GM06990 (cell line): ENCODE measurements around the gene PSMB2.

Experiments
- DNase-seq: peaks from one replicate; pipeline ENCODE4 v3.0.0-alpha.2; 2011; ENCODE audit not compliant: insufficient read length; ENCODE audit errors: extremely low read depth
- H3K27me3 ChIP-seq: replicated peaks from 2 replicates; pipeline ENCODE4 v1.6.0; 2011; ENCODE audit warnings: low read length; ENCODE audit not compliant: control insufficient read depth, insufficient read depth
- H3K36me3 ChIP-seq: 2 replicates; pipeline ENCODE4 v1.5.1; 2011; ENCODE audit warnings: low read length; ENCODE audit not compliant: control insufficient read depth, insufficient read depth
- H3K4me3 ChIP-seq: replicated peaks from 2 replicates; pipeline ENCODE4 v1.5.1; 2011; ENCODE audit warnings: low read depth, mild to moderate bottlenecking, control low read depth, low read length
- CTCF ChIP-seq: IDR thresholded peaks from 2 replicates; pipeline ENCODE4 v1.5.1; 2011; ENCODE audit warnings: low read length, control low read depth, mild to moderate bottlenecking, inconsistent platforms; ENCODE audit not compliant: insufficient read depth, poor library complexity, severe bottlenecking

PSMB2 gene

GRCh38 chr1:35675773-35676172 is 34.4 kb upstream of the PSMB2 start:
- DNase-seq: no peak
- H3K4me3 ChIP-seq: no peak overlapping the region
- H3K36me3 ChIP-seq: no peaks in the 10 kb centered on the region
- peaks cover 1% of the 10 kb centered on the region; the same call in 1 of the 2 replicates for H3K27me3 ChIP-seq
- TF ChIP-seq CTCF: no peak

GRCh38 chr1:35674111-35674510 is 32.8 kb upstream of the PSMB2 start:
- H3K4me3 ChIP-seq: no peak overlapping the region
- H3K27me3 ChIP-seq: peaks cover 1% of the 10 kb centered on the region; the same call in 1 of the 2 replicates
- no peaks in the 10 kb centered on the region for H3K36me3 ChIP-seq
- TF ChIP-seq CTCF: no peak
- DNase-seq: no peak

GRCh38 chr1:35672116-35672515 is 30.8 kb upstream of the PSMB2 start:
- TF ChIP-seq CTCF: no peak
- peaks cover 1% of the 10 kb centered on the region; the same call in 1 of the 2 replicates for H3K27me3 ChIP-seq
- H3K36me3 ChIP-seq: no peaks in the 10 kb centered on the region
- no peak overlapping the region for H3K4me3 ChIP-seq
- DNase-seq: no peak

GRCh38 chr1:35668506-35668905 is 27.2 kb upstream of the PSMB2 start:
- no peak for TF ChIP-seq CTCF
- H3K4me3 ChIP-seq: no peak overlapping the region
- DNase-seq: no peak
- no peaks in the 10 kb centered on the region for H3K36me3 ChIP-seq
- H3K27me3 ChIP-seq: peaks cover 1% of the 10 kb centered on the region

- no peak for TF ChIP-seq CTCF
- H3K4me3 ChIP-seq: no peak overlapping the region
- DNase-seq: no peak
- no peaks in the 10 kb centered on the region; the same call in 1 of the 2 replicates for H3K27me3 ChIP-seq
- no peaks in the 10 kb centered on the region for H3K36me3 ChIP-seq
Measured at GRCh38 chr1:35666916-35667315, 25.6 kb upstream of the PSMB2 start.

GRCh38 chr1:35666216-35666615 is 24.9 kb upstream of the PSMB2 start:
- TF ChIP-seq CTCF: no peak
- no peaks in the 10 kb centered on the region; the same call in 1 of the 2 replicates for H3K27me3 ChIP-seq
- no peak for DNase-seq

More at GRCh38 chr1:35666216-35666615, 24.9 kb upstream of the PSMB2 start:
- no peaks in the 10 kb centered on the region for H3K36me3 ChIP-seq
- no peak overlapping the region for H3K4me3 ChIP-seq
